HCEC 1CT (cell line): ENCODE data around the gene KIAA1217.

Source experiments
- DNase-seq: peaks from one replicate; pipeline ENCODE4 v3.0.0-alpha.2; 2017

The KIAA1217 gene

GRCh38 chr10:24376731-24377130 is 167.8 kb downstream of the KIAA1217 start:
- no peak for DNase-seq

GRCh38 chr10:24378126-24378920 is 169.4 kb downstream of the KIAA1217 start:
- no peak for DNase-seq

DNA sequence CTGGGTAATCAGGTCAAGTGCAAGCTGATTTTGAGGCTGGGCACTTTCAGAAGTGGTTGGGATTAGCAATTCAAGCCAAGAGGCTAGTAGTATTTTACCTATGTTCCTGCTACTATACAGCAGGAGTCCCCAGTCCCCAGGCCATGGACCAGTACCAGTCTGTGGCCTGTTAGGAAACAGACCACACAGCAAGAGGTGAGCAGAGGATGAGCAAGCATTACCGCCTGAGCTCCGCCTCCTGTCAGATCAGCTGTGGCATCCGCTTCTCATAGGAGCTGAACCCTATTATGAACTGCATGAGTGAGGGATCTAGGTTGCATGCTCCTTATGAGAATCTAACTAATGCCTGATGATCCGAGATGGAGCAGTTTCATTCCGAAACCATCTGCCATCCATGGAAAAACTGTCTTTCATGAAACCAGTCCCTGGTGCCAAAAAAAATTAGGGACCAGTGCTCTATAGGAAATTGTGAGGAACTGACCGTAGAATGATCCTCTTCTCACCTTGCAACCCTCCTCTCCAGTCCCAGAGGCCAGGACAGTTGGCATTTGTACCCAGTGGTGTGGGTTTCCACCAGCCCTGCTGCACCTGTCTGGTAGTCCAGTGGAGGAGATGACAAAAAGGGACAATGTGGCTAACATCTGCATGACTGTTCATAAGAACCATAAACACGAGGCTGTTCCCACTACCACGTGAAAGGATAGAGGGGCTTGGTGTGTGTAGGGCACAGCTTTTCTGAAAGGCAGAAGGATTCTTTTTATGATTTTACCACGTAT is 172.5 kb downstream of the KIAA1217 start:
- no peak for DNase-seq

DNA sequence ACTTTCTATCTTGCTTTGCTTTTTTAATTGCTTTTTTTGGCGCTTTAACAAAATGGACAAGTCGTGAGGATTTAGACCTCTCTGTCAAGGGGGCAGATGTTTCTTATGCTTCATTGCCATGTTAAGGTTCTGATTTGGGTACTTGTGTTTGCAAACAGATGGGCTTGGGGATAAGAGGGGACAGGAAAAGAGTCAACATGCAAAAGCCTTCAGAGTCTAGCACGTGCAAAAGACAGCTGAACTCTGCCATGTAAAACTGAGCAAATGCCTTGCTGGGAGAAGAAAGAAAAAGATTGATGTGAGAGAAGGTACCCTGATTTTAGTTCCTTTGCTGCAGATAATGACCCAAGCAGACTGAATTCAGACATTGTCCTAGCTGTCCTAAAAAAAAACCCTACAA is 173.1 kb downstream of the KIAA1217 start:
- no peak for DNase-seq

- DNase-seq, result no peak
Measured at GRCh38 chr10:24382596-24382978, 173.6 kb downstream of the KIAA1217 start.

- DNase-seq, result no peak
Measured at GRCh38 chr10:24382979-24383663, 174.2 kb downstream of the KIAA1217 start.

DNA sequence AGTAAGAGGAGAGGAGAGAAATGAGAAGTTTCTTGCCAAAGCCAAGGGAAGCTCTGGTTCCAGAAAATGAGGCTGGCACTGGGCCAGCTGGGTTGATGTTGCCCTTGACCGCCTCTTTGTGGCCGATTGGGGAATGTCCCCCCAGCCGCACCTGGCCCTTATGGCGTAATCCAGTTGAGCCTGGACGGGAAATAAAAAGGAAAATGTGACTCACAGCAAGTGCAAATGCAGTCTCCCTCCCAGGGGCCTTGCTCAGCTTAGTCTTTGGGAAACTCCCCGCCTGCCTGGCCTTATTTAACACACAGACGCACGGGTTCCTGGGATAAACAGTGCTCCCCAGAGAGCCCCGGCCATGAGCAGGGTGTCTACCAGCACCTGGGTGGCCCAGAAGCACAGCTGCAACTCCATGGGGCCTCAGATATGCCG is 174.8 kb downstream of the KIAA1217 start:
- DNase-seq, result peak; percentile 85

DNA sequence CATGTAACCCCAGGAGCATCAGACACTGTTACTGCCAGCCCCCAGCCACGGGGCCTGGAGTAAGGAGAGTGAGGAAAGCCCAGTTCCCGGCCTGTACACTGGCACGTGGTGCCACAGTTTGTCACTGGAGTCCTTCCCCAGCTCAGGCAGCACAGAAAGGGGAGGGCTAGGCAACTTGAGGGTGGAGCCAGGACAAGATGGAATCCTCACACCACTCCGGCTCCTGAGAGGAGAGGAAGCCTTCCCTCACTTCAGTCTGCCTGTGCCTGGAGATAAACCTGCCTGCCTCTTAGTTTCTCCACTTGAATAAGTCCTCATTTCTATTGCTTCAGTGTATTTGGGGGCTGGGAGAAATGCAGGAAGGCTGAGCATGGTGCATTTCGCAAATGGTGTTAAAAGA is 176.0 kb downstream of the KIAA1217 start:
- no peak for DNase-seq

- DNase-seq, result no peak
Measured at GRCh38 chr10:24385776-24386175, 176.8 kb downstream of the KIAA1217 start.

DNA sequence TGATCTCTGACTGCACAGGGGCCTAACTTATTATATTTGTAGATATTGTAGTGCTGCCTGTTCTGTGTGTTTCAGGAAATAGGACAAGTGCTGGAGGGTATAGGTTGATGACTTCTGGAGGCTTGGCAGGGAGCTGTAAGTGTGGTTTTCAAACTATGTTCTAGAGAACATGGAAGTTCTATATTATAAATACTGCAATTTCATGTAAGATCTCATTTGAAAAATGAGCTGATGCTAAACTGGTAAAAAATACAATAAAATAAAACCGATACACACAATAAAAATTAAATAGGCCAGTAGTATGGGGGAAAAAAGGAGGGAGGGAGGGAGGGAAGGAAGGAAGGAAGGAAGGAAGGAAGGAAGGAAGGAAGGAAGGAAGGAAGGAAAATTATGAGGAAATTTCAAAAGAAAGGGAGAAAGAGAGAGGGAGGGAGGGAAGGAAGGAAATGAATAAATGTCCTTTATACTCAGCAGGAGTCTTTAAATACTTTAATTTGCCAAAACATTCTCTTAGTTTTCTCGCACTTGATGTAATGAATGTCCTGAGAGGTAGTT is 181.3 kb downstream of the KIAA1217 start:
- no peak for DNase-seq

DNA sequence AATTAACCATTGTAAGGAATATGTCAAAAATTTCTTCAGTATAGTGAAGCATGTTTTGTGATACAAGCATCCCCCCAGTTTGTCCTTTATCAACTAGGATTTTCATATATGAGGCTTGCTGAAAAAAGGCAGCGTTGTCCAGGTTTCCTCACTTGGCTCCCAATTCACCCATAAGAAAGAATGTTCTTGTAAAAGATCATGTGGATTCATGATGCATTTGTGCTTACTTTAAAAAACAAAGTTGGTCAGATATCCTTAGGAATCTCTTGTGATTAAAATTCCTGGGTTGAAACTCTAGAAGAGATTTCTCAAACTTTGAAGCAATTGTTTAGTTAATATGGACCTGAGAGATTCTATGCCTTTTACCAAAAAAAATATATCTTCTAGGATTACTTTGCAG is 181.8 kb downstream of the KIAA1217 start:
- no peak for DNase-seq

GRCh38 chr10:24393201-24393600 is 184.3 kb downstream of the KIAA1217 start:
- DNase-seq, result no peak

DNA sequence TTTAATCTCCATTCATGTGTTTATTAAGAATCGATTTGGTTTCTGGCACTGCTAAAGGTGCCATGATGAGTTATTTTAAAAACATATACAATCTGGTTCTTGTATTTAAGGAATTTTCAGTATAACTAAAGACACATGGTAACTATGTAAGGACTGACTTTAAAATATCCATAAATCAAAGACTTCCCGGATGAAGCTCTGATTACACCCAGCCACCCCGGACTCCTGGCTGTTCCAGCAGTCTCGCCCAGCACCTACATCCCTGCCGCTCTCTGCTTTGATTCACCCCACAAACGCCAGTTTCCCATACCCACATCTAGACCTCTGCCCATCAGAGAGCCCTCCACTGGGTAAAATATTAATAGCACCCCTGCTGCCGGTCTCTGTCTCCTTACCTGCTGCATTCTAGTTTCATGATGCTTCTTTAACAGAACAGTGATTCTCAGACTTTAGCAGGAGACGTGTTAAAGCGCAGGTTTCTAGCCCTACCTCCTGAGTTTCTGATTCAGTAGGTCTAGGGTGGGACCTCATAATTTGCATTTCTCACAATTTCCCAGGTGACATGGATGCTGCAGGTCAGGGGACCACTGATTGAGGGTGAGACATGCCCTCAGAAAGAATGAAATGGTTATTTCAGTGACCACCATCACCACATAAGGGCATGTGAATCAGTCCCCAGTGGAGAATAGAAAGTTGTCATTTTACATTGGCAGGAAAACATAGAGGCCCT is 185.7 kb downstream of the KIAA1217 start:
- DNase-seq, result no peak

DNA sequence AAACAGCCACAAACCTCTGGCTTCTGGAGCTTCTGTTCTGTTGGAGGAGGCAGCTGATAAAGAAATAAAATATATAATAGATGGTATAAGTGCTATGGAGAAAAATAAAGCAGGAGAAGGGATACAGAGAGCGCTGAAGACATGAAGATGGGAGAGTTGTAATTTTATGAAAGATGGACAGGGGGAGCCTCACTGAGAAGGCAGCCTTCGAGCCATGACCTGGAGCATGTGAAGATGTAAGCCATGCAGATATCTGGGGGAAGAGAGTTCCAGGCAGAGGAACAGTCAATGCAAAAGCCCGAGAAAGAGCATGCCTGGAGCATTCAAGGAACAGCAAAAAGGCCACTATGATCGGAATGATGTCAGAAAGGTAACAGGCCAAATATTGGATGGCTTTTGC is 187.5 kb downstream of the KIAA1217 start:
- no peak for DNase-seq

GRCh38 chr10:24397662-24398061 is 188.7 kb downstream of the KIAA1217 start:
- DNase-seq, result no peak

DNA sequence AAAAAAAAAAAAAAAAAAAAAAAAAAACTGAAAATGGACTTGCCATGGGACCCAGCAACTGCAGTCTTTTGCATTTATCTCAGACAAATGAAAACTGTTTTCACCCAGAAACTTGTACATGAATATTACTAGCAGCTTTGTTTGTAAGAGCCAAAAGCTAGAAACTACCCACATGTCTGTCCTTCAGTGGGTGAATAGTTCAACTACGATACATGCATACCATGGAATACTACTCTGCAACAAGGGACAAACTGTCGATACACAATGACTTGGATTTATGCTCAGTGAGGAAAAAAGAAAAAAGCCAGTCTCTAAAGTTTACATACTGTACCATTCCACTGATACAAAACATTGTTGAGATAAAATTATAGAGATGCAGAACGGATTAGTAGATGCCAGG is 195.6 kb downstream of the KIAA1217 start:
- no peak for DNase-seq

- no peak for DNase-seq
Measured at GRCh38 chr10:24405635-24406034, 196.7 kb downstream of the KIAA1217 start.

- no peak for DNase-seq
Measured at GRCh38 chr10:24406809-24407483, 198.0 kb downstream of the KIAA1217 start.

DNA sequence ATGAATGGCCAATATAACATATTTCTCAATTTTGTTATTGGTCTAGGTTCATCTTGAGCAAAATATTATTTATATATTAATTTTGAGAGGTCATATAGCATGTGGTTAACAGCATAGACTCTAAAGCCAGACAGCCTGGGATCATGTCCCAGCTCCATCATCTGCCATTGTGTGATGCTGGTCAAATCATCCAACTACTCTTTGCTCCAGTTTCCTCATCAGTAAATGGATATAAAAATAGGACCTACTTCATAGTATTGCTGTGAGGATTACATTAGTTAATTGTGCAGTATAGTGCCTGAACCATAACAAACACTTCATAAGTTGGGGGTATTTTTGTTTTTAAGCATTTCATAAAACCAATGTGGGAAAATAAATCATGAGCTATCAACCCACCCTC is 199.0 kb downstream of the KIAA1217 start:
- DNase-seq, result no peak

GRCh38 chr10:24408365-24408764 is 199.4 kb downstream of the KIAA1217 start:
- DNase-seq, result no peak

- no peak for DNase-seq
Measured at GRCh38 chr10:24414597-24414996, 205.7 kb downstream of the KIAA1217 start.
